Endothelial cell of umbilical vein (primary cell): ENCODE data around the gene RIMS4.

Experiments used
- CTCF ChIP-seq, 2 donors: IDR thresholded peaks; 1 replicate in 1 of 2; 2 replicates in 1 of 2; pipeline ENCODE4 v1.5.1; 2011; ENCODE audit warnings: low read length in 2 of 2, mild to moderate bottlenecking in 2 of 2, moderate library complexity in 2 of 2, control low read depth in 1 of 2, inconsistent platforms in 1 of 2, low read depth in 1 of 2; ENCODE audit not compliant: insufficient read depth in 1 of 2; ENCODE audit errors: extremely low read depth in 1 of 2
- MAX ChIP-seq: IDR thresholded peaks from 2 replicates; pipeline ENCODE4 v1.6.1; 2011; ENCODE audit not compliant: insufficient read depth, insufficient read length
- POLR2A ChIP-seq: IDR thresholded peaks from 2 replicates; pipeline ENCODE4 v1.6.1; 2012; ENCODE audit warnings: low read depth, mild to moderate bottlenecking, control low read depth, low read length

- TF ChIP-seq MAX (no peak), POLR2A (no peak), CTCF (IDR thresholded peaks at IDR 0.05; ENCODE audit: extremely low read depth in 1 of 2, insufficient read depth in 1 of 2, low read depth in 1 of 2, low read length in 2 of 2) (no peak)
These were observed 67.9 kb downstream of the RIMS4 start for GRCh38 chr20:44742304-44743079.
